K562 (cell line): ENCODE measurements around the gene UGT1A10. TPM values are rescaled to one million over a fixed set of nuclear protein-coding genes. Genes with fewer than 3 reads are reported as not detected.
A peak's percentile ranks its signal among the peaks of the same experiment; 100 is the strongest.

Experiments
- ATAC-seq: fragments of 200-7000 bp; cut with Tn5 transposase; 3 replicates; pipeline ENCODE4 v1.9.1; 2020; ENCODE audit warnings: moderate library complexity
- BruUV-seq: library from RNA; stranded (reverse); fragments of 400-500 nt; replicated peaks from 2 replicates; lab custom pipeline; 2021; lab: Mats Ljungman, UMichigan
- CTCF ChIA-PET: fragments of 300-600 bp; formaldehyde crosslinking; extraction: SDS; loops from one replicate; lab custom pipeline; 2021; ENCODE audit warnings: low intra/inter-chr PET ratio; lab: Yijun Ruan, JAX
- POLR2A ChIA-PET: fragments of 300-600, 350-650 bp; sonication (Branson Sonifier 250); formaldehyde crosslinking; extraction: SDS; loops from one replicate; lab custom pipeline; 2021; ENCODE audit warnings: antibody characterized with exemption, inconsistent platforms; lab: Yijun Ruan, JAX
- DNase-seq, 4 experiments: peaks; one replicate each; pipeline versions ENCODE4 v3.0.0 to v3.0.0-alpha.2; 2011 to 2018; ENCODE audit warnings: low spot score in 3 of 4, mixed read lengths in 3 of 4; ENCODE audit errors: extremely low read depth in 1 of 4
- FAIRE-seq: peaks from 2 replicates; lab custom pipeline; 2011; peaks lifted over from hg19 to GRCh38; lab: Jason Lieb, UNC
- H2AFZ ChIP-seq: 2 replicates; pipeline ENCODE4 v1.6.0; 2011; ENCODE audit warnings: low read depth, low read length, control low read depth, inconsistent platforms
- H3K27ac ChIP-seq: fragments of 200-600 bp; 3 replicates; pipeline ENCODE4 v1.8.0; 2011; ENCODE audit warnings: low read depth, mild to moderate bottlenecking, control low read depth, inconsistent platforms, low read length, moderate library complexity, mixed read lengths; ENCODE audit errors: extremely low read depth
- H3K27me3 ChIP-seq, 2 experiments: fragments of 300-600 bp in 1 of 2; 2 replicates in 1 of 2; 3 replicates in 1 of 2; pipeline versions ENCODE4 v1.6.0 to v1.8.0; 2011; ENCODE audit warnings: inconsistent platforms in 2 of 2, low read length in 2 of 2, mild to moderate bottlenecking in 1 of 2, mixed read lengths in 1 of 2, moderate library complexity in 1 of 2; ENCODE audit not compliant: control insufficient read depth in 2 of 2, insufficient read depth in 2 of 2
- H3K36me3 ChIP-seq: fragments of 300-600 bp; 3 replicates; pipeline ENCODE4 v1.8.0; 2011; ENCODE audit warnings: mild to moderate bottlenecking, low read length, inconsistent platforms; ENCODE audit not compliant: control insufficient read depth, insufficient read depth
- H3K4me1 ChIP-seq, 2 experiments: fragments of 200-600 bp in 1 of 2; replicated peaks in 1 of 2; 2 replicates in 1 of 2; 3 replicates in 1 of 2; pipeline versions ENCODE4 v1.5.1 to v1.8.0; 2011; ENCODE audit warnings: inconsistent platforms in 2 of 2, low read length in 2 of 2, mild to moderate bottlenecking in 1 of 2, mixed read lengths in 1 of 2, moderate library complexity in 1 of 2; ENCODE audit not compliant: control insufficient read depth in 2 of 2, insufficient read depth in 2 of 2
- H3K4me2 ChIP-seq: 2 replicates; pipeline ENCODE4 v1.6.1; 2011; ENCODE audit warnings: low read length, control low read depth, inconsistent platforms, mixed read lengths; ENCODE audit not compliant: insufficient read depth
- H3K4me3 ChIP-seq: fragments of 200-600 bp; sonication (generic), shearing (Covaris generic); 2 replicates; pipeline ENCODE4 v1.5.1; 2016; ENCODE audit warnings: control low read depth, inconsistent platforms
- H3K79me2 ChIP-seq: fragments of 200-600 bp; 3 replicates; pipeline ENCODE4 v1.8.0; 2011; ENCODE audit warnings: low read length, inconsistent platforms; ENCODE audit not compliant: control insufficient read depth, insufficient read depth
- H3K9ac ChIP-seq, 2 experiments: 2 replicates each; pipeline versions ENCODE4 v1.6.0 to v1.6.1; 2011; ENCODE audit warnings: low read depth in 2 of 2, low read length in 2 of 2, control low read depth in 1 of 2, inconsistent platforms in 1 of 2, mild to moderate bottlenecking in 1 of 2, mixed read lengths in 1 of 2; ENCODE audit not compliant: insufficient read depth in 1 of 2
- H3K9me1 ChIP-seq: one replicate; pipeline ENCODE4 v1.6.0; 2011; ENCODE audit warnings: inconsistent platforms, mild to moderate bottlenecking, low read length, moderate library complexity; ENCODE audit not compliant: control insufficient read depth, insufficient read depth
- H3K9me3 ChIP-seq: replicated peaks from 2 replicates; pipeline ENCODE4 v1.5.1; 2011; ENCODE audit warnings: low read depth, low read length, inconsistent platforms; ENCODE audit not compliant: control insufficient read depth, insufficient read depth
- H4K20me1 ChIP-seq: replicated peaks from 2 replicates; pipeline ENCODE4 v1.6.1; 2011; ENCODE audit warnings: low read length, inconsistent platforms, mixed read lengths; ENCODE audit not compliant: control insufficient read depth, insufficient read depth
- DMBX1 ChIP-seq: fragments of 250-450 bp; sonication (Bioruptor Pico); IDR thresholded peaks from 2 replicates; pipeline ENCODE4 v1.8.0; 2022; ENCODE audit warnings: inconsistent platforms, mild to moderate bottlenecking, moderate library complexity, borderline replicate concordance
- E2F4 ChIP-seq: sonication (generic); formaldehyde crosslinking; IDR thresholded peaks from 2 replicates; pipeline ENCODE4 v1.8.0; 2022; ENCODE audit warnings: mild to moderate bottlenecking, low read depth, missing genetic modification reagents
- RAD51 ChIP-seq: fragments of 450-650 bp; IDR thresholded peaks from 2 replicates; pipeline ENCODE4 v1.7.1; 2016; ENCODE audit warnings: low read depth, mild to moderate bottlenecking, borderline replicate concordance
- TFE3 ChIP-seq: fragments of 450-650 bp; formaldehyde crosslinking; IDR thresholded peaks from 2 replicates; pipeline ENCODE4 v1.4.0; 2020; ENCODE audit warnings: mild to moderate bottlenecking, mixed read lengths
- ZNF79 ChIP-seq: fragments of 250-450 bp; sonication (Bioruptor Pico); IDR thresholded peaks from 2 replicates; pipeline ENCODE4 v1.4.0; 2020; ENCODE audit warnings: low read depth, mild to moderate bottlenecking, moderate library complexity
- WGBS: fragments of 100-300 bp; shearing (Covaris generic); methylation state at CpG from one replicate; pipeline ENCODE4 v1.1.6; 2016; ENCODE audit warnings: low coverage, mixed read lengths; ENCODE audit not compliant: insufficient coverage; ENCODE audit errors: missing lambda C conversion rate; 5-methylcytosine and 5-hydroxymethylcytosine counted together
- in situ Hi-C: fragments of 300-500 bp; cut with MboI; formaldehyde crosslinking; loops from 4 replicates; pipeline ENCODE4 v1.15.0; 2018; ENCODE audit warnings: inconsistent platforms, mixed read lengths
- intact Hi-C: fragments of 100-400 bp; cut with micrococcal nuclease; formaldehyde crosslinking; loops from 2 replicates; pipeline ENCODE4 v1.14.2; 2022
- polyA plus RNA-seq, 8 experiments: library from polyadenylated mRNA; depleted of rRNA in 4 of 8; stranded (reverse) in 5 of 8; unstranded in 3 of 8; fragments of >200 nt; fragmentation: Nextera tagmentation in 2 of 8; fragmentation: Illumina TruSeq in 1 of 8; extraction: Ambion mirVana in 2 of 8; extraction: Trizol in 1 of 8; gene quantifications; 2 replicates each; pipeline versions ENCODE4 v1.2.1 to v1.2.3, GENCODE V29; 2011 to 2014; ENCODE audit warnings: inconsistent platforms in 1 of 8, missing spikeins in 1 of 8
- total RNA-seq, 7 experiments: library from RNA; depleted of rRNA in 6 of 7; stranded (reverse); fragments of >200 nt in 6 of 7; fragmentation: Illumina TruSeq in 2 of 7; extraction: Trizol in 2 of 7; gene quantifications; 2 replicates each; pipeline versions ENCODE4 v1.2.1 to v1.2.3, GENCODE V29; 2011 to 2021; ENCODE audit warnings: low replicate concordance in 1 of 7
- TF ChIP-seq, protein P1 (sequence below): sonication (generic); formaldehyde crosslinking; IDR thresholded peaks from 2 replicates; pipeline ENCODE4 v1.8.1; 2023; ENCODE audit warnings: missing genetic modification reagents, mild to moderate bottlenecking, borderline replicate concordance

The UGT1A10 gene
- total and polyA plus RNA-seq, 9 of the 15 experiments (the other 6 are each of a cell fraction or from before 2014, with no cell fraction given) = not detected

GRCh38 chr2:233758849-233759248 lies 122.6 kb downstream of the UGT1A10 start:
- no peak overlapping the region for H3K9ac ChIP-seq
- H3K36me3 ChIP-seq = no peaks in the 10 kb centered on the region
- in situ Hi-C loops (no loop called here), intact Hi-C loops (no loop called here)
- DNase-seq = no peak
- H3K9me3 ChIP-seq = no peaks in the 10 kb centered on the region
- no peak for ATAC-seq
- H3K4me2 ChIP-seq = no peak overlapping the region
- no peak for FAIRE-seq
- peaks cover 0 to 5% of the 10 kb centered on the region in 2 experiments; a peak in 2 of 5 replicates for H3K4me1 ChIP-seq
- no peaks in the 10 kb centered on the region for H4K20me1 ChIP-seq
- CTCF ChIA-PET = no interaction called here
- H3K9me1 ChIP-seq = no peaks in the 10 kb centered on the region
- no peak overlapping the region for H3K27ac ChIP-seq
- BruUV-seq = no TSS peak
- H3K79me2 ChIP-seq = no peaks in the 10 kb centered on the region
- no peak overlapping the region for H2AFZ ChIP-seq
- no peak for TF ChIP-seq DMBX1 (CRISPR knock-in tag)
- TF ChIP-seq, all 486 proteins: peak for 0
- POLR2A ChIA-PET = no interaction called here
- peaks cover 0 to 17% of the 10 kb centered on the region in 2 experiments; a peak in 2 of 5 replicates for H3K27me3 ChIP-seq
- H3K4me3 ChIP-seq = no peak overlapping the region
- WGBS = 0% methylated on average over 2 of the region's 2 CpGs

- Histone ChIP-seq H2AFZ (no peak within 1 kb of the TSS), H3K4me1 (peaks cover 0 to 3% of the 10 kb centered on the region in 2 experiments; a peak in 2 of 5 replicates), H3K9me1 (no peaks in the 10 kb centered on the region), H3K36me3 (no peaks in the 10 kb centered on the region), H3K27ac (no peak within 1 kb of the TSS), H3K4me3 (no peak within 1 kb of the TSS)
- CTCF ChIA-PET = no interaction called here
- FAIRE-seq = no peak
- 2% methylated on average over 6 of the region's 6 CpGs for WGBS
- no TSS peak for BruUV-seq
- TF ChIP-seq ZNF79 (CRISPR knock-in tag) (no peak), E2F4 (no peak), TFE3 (CRISPR knock-in tag) (peak; percentile 84), RAD51 (peak; percentile 65)
- TF ChIP-seq, protein P1, sequence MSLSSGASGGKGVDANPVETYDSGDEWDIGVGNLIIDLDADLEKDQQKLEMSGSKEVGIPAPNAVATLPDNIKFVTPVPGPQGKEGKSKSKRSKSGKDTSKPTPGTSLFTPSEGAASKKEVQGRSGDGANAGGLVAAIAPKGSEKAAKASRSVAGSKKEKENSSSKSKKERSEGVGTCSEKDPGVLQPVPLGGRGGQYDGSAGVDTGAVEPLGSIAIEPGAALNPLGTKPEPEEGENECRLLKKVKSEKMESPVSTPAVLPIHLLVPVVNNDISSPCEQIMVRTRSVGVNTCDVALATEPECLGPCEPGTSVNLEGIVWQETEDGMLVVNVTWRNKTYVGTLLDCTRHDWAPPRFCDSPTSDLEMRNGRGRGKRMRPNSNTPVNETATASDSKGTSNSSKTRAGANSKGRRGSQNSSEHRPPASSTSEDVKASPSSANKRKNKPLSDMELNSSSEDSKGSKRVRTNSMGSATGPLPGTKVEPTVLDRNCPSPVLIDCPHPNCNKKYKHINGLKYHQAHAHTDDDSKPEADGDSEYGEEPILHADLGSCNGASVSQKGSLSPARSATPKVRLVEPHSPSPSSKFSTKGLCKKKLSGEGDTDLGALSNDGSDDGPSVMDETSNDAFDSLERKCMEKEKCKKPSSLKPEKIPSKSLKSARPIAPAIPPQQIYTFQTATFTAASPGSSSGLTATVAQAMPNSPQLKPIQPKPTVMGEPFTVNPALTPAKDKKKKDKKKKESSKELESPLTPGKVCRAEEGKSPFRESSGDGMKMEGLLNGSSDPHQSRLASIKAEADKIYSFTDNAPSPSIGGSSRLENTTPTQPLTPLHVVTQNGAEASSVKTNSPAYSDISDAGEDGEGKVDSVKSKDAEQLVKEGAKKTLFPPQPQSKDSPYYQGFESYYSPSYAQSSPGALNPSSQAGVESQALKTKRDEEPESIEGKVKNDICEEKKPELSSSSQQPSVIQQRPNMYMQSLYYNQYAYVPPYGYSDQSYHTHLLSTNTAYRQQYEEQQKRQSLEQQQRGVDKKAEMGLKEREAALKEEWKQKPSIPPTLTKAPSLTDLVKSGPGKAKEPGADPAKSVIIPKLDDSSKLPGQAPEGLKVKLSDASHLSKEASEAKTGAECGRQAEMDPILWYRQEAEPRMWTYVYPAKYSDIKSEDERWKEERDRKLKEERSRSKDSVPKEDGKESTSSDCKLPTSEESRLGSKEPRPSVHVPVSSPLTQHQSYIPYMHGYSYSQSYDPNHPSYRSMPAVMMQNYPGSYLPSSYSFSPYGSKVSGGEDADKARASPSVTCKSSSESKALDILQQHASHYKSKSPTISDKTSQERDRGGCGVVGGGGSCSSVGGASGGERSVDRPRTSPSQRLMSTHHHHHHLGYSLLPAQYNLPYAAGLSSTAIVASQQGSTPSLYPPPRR = no peak
- TF ChIP-seq, all 486 proteins: peak for 2
- DNase-seq = no peak
- intact Hi-C loops = no loop called here
- no peaks in the 10 kb centered on the region for H4K20me1 ChIP-seq
- ATAC-seq = no peak
- POLR2A ChIA-PET = interaction anchor here (0.5 to 0.7 kb wide), 3 partner anchors 11 to 42 kb away, joined by 3 to 4 read pairs (median 4); no protein-coding TSS in a partner anchor
- in situ Hi-C loops = no loop called here
- no peak within 1 kb of the TSS for H3K9ac ChIP-seq
- no peaks in the 10 kb centered on the region for H3K9me3 ChIP-seq
- no peak within 1 kb of the TSS for H3K4me2 ChIP-seq
- H3K27me3 ChIP-seq = peaks cover 0 to 13% of the 10 kb centered on the region in 2 experiments; a peak in 2 of 5 replicates
- no peaks in the 10 kb centered on the region for H3K79me2 ChIP-seq
These were observed 123.8 kb downstream of the UGT1A10 start, which contains the start of gene UGT1A1 for GRCh38 chr2:233760043-233760442. Gene UGT1A1 (plus strand): TSS chr2:233760270. CDS start chr2:233760288, 18 bp downstream.
